RWPE1 (cell line): Measurements from ENCODE around the gene ZSCAN18.

Experiments
- CTCF ChIA-PET: fragments of 350-600 bp; sonication (Branson Sonifier 250); formaldehyde crosslinking; extraction: SDS; loops from one replicate; lab custom pipeline; 2021; lab: Yijun Ruan, JAX
- POLR2A ChIA-PET: fragments of 400-600 bp; formaldehyde crosslinking; extraction: SDS; loops from one replicate; lab custom pipeline; 2020; ENCODE audit warnings: antibody characterized with exemption; ENCODE audit not compliant: low non-redundant PET; lab: Yijun Ruan, JAX
- DNase-seq: peaks from one replicate; pipeline ENCODE4 v3.0.0; 2012; ENCODE audit warnings: low spot score
- H3K27ac ChIP-seq: fragments of 450-650 bp; 2 replicates; pipeline ENCODE4 v1.5.1; 2017
- TF ChIP-seq, protein P1 (sequence below): fragments of 450-650 bp; conservative IDR thresholded peaks from 2 replicates; pipeline ENCODE4 v1.5.1; 2017; ENCODE audit warnings: low read depth, mild to moderate bottlenecking

The ZSCAN18 gene

DNA sequence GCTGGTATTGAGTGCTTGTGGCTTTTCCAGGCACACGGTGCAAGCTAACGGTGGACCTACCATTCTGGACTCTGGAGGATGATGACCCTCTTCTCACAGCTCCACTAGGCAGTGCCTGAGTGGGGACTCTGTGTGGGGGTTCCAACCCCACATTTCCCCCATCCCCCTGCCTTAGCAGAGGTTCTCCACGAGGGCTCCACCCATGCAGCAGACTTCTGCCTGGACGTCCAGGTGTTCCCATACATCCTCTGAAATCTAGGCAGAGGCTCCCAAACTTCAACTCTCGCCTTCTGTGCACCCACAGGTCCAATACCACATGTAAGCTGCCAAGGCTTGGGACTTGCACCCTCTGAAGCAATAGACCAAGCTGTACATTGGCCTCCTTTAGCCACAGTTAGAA, 25.3 kb upstream of the ZSCAN18 start:
- TF ChIP-seq, protein P1, sequence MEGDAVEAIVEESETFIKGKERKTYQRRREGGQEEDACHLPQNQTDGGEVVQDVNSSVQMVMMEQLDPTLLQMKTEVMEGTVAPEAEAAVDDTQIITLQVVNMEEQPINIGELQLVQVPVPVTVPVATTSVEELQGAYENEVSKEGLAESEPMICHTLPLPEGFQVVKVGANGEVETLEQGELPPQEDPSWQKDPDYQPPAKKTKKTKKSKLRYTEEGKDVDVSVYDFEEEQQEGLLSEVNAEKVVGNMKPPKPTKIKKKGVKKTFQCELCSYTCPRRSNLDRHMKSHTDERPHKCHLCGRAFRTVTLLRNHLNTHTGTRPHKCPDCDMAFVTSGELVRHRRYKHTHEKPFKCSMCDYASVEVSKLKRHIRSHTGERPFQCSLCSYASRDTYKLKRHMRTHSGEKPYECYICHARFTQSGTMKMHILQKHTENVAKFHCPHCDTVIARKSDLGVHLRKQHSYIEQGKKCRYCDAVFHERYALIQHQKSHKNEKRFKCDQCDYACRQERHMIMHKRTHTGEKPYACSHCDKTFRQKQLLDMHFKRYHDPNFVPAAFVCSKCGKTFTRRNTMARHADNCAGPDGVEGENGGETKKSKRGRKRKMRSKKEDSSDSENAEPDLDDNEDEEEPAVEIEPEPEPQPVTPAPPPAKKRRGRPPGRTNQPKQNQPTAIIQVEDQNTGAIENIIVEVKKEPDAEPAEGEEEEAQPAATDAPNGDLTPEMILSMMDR, result no peak
- ChIA-PET POLR2A (no interaction called here), CTCF (no interaction called here)
- H3K27ac ChIP-seq, result no peak overlapping the region
- DNase-seq, result no peak

DNA sequence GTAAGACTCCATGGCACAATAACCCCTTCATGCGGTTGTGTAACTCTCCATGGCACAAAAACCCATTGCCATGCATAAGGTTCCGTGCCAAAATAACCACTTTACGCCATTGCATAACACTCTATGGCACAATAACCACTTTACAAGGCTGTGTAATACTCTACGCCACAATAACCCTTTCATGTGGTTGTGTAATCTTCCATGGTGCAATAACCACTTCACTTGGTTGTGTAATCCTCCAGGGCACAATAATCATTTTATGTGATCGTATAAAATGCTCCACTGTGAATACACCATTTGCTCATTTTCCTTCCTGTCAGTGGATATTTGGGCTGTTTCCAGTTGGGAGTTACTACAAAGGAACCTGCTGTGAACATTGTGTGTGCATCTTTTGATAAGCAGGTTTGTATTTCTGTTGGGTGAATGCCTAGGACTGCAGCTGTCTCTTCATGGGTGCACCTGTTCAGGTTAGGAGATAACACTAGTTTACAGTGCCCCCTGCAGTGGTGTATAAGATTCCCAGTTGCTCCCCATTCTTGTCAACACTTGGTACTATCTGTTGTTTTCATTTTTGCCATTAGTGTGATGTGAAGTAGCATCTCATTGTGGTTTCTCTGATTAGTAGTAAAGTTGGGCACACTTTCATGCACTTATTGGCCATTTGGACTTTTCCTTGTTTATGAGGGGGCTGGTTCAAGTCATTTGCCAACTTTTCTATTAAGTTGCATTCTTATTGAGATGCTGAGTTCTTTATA, 21.1 kb upstream of the ZSCAN18 start:
- ChIA-PET POLR2A (no interaction called here), CTCF (interaction anchor here (0.6 kb wide), 1 partner anchor 683 kb away, joined by 3 read pairs; no protein-coding TSS in a partner anchor)
- no peak overlapping the region for H3K27ac ChIP-seq
- no peak for DNase-seq
- TF ChIP-seq, protein P1, result no peak

DNA sequence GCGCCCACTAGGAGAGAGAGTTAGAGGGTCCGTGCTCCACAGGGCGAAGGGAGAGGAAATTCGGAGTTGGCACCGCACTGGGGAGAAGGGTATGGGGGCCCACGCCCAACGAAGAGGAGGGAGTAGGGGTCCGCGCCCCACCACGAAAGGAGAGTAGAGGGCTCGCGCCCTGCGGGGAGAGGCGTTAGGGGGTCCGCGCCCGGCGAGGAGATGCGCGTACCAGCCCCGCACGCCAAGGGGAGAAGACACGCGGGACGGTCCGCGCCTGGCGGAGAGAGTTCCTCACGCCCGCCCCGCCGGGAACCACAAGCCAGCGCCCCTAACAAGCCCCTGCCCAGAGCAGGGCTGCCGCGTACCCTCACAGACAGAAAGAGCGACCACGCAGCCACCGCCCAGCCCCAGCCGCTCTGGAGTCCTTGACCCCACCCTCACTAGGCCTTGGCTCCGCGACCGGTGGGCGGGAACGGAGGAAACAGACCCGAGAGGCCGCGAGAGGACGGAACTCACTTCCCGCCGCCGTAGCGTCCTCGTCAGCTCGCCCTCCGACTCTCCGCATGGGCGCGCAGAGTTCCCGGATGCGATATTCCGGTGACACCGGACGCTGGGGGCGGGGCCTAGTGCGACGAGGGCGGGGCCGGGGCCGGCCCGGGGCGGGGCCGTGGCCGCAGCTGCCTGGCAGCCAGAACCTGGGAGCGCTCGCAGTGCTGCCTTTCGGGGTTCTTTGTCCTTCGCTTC, 20.0 kb upstream of the ZSCAN18 start:
- no peak for DNase-seq
- TF ChIP-seq, protein P1, result no peak
- H3K27ac ChIP-seq, result no peak overlapping the region
- CTCF ChIA-PET, result no interaction called here
- POLR2A ChIA-PET, result no interaction called here

DNA sequence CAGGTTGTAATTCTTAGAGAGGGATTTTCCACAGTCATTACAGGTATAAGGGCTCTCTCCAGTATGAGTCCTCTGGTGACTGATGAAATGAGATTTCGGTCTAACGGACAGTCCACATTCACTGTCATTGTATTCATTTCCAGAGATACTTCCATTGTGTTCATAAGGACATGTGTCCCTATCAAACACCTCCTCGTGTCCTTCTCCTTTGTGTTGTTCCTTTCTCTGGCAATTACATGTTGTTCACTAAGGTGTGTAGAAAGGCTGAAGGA, 10.5 kb upstream of the ZSCAN18 start:
- TF ChIP-seq, protein P1, result no peak
- no peak overlapping the region for H3K27ac ChIP-seq
- ChIA-PET POLR2A (no interaction called here), CTCF (no interaction called here)
- DNase-seq, result no peak

DNA sequence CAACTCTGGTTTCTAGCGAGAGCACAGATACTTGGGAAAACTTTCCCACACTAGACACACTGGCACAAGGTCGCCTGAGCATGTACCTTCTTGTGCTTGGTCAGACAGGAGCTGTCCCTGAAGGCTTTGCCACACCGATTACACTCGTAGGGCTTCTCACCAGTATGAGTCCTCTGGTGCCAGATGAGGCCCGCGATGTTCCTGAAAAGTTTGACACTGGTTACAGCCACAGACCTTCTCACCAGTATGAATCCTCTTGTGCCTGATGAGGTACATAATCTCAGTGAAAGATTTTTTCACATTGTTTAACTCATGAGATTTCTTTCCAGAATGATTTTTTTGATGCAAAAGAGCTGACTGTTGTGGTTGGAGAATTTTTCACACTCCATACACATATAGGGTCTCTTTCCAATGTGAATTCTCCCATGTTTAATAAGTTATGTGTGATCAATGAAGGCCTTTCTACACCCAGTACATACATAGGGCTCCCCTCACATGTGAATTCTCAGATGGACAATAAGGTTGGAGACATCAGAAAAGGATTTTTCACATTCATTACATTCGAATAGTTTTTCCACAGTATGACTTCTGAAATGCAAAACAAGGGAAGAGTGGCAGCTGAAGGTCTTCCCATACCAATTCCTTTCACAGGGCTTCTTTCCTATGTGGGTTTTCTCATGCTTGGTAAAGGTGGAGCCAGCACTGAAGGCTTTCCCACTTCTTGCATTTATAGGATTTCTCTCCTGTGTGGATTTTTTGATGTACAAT, 9.9 kb upstream of the ZSCAN18 start:
- H3K27ac ChIP-seq, result no peak overlapping the region
- POLR2A ChIA-PET, result no interaction called here
- TF ChIP-seq, protein P1, result no peak
- CTCF ChIA-PET, result no interaction called here
- DNase-seq, result no peak

DNA sequence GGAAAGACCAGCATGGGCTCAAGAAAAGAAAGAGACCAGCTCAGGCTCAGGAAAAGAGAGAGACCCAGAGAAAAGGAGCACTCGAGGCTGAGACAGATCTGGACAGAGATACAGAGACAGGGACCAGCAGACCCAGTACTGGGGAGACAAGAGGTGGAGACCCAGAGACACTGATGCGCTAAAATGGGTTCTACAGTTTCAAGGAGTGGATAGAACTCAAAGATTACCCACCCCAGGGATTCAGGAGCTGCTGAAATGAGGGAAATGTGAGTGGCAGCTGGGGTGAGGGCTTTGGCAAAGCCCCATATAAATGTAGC, 609 bp upstream of the ZSCAN18 start:
- H3K27ac ChIP-seq, result peak overlapping the region; percentile 64
- DNase-seq, result no peak
- CTCF ChIA-PET, result no interaction called here
- TF ChIP-seq, protein P1, result no peak
- POLR2A ChIA-PET, result no interaction called here
